Neural progenitor cell (in vitro differentiated cells): ENCODE data around the gene FXYD7. TPM values are rescaled to one million over a fixed set of nuclear protein-coding genes. Genes with fewer than 3 reads are reported as not detected.
A peak's percentile ranks its signal among the peaks of the same experiment; 100 is the strongest.

Experiments used
- DNase-seq: peaks from one replicate; pipeline ENCODE4 v3.0.0-alpha.2; 2016; ENCODE audit warnings: low spot score
- H2AFZ ChIP-seq: fragments of 200-600 bp; sonication (generic); replicated peaks from 2 replicates; pipeline ENCODE4 v1.6.1; 2016; ENCODE audit warnings: antibody characterized with exemption
- H3F3A ChIP-seq: fragments of 200-600 bp; sonication (generic); 2 replicates; pipeline ENCODE4 v1.6.1; 2016; ENCODE audit warnings: antibody characterized with exemption, low read depth
- H3K27ac ChIP-seq: fragments of 200-600 bp; sonication (generic); 2 replicates; pipeline ENCODE4 v1.5.1; 2016; ENCODE audit warnings: mild to moderate bottlenecking
- H3K27me3 ChIP-seq: fragments of 200-600 bp; sonication (generic); 2 replicates; pipeline ENCODE4 v1.6.1; 2016; ENCODE audit warnings: mild to moderate bottlenecking, moderate library complexity
- H3K36me3 ChIP-seq: fragments of 200-600 bp; sonication (generic); 2 replicates; pipeline ENCODE4 v1.5.1; 2016
- H3K4me1 ChIP-seq: fragments of 200-600 bp; sonication (generic); 2 replicates; pipeline ENCODE4 v1.6.1; 2016; ENCODE audit warnings: mixed run types
- H3K4me2 ChIP-seq: fragments of 200-600 bp; sonication (generic); 2 replicates; pipeline ENCODE4 v1.6.1; 2016
- H3K4me3 ChIP-seq: fragments of 200-600 bp; sonication (generic); 2 replicates; pipeline ENCODE4 v1.5.1; 2016
- H3K79me2 ChIP-seq: fragments of 200-600 bp; sonication (generic); 2 replicates; pipeline ENCODE4 v1.6.1; 2016; ENCODE audit warnings: low read depth
- H3K9ac ChIP-seq: fragments of 200-600 bp; sonication (generic); 2 replicates; pipeline ENCODE4 v1.6.1; 2016
- H3K9me3 ChIP-seq: fragments of 200-600 bp; sonication (generic); 2 replicates; pipeline ENCODE4 v1.5.1; 2016; ENCODE audit warnings: low read depth
- H4K20me1 ChIP-seq: fragments of 200-600 bp; sonication (generic); 2 replicates; pipeline ENCODE4 v1.6.1; 2016; ENCODE audit warnings: low read depth
- H3K27ac Mint-ChIP-seq: 3 replicates; pipeline ENCODE4 v1.8.0; 2021; ENCODE audit warnings: mixed read lengths
- H3K27me3 Mint-ChIP-seq: 2 replicates; pipeline ENCODE4 v1.8.0; 2022; ENCODE audit warnings: low read depth, mild to moderate bottlenecking, inconsistent platforms, moderate library complexity, mixed read lengths; ENCODE audit not compliant: insufficient read depth
- H3K36me3 Mint-ChIP-seq: 3 replicates; pipeline ENCODE4 v1.8.0; 2021; ENCODE audit warnings: mixed read lengths
- H3K4me1 Mint-ChIP-seq: 3 replicates; pipeline ENCODE4 v1.8.0; 2021; ENCODE audit warnings: mixed read lengths
- H3K4me3 Mint-ChIP-seq: 3 replicates; pipeline ENCODE4 v1.8.0; 2021; ENCODE audit warnings: mild to moderate bottlenecking, moderate library complexity, mixed read lengths
- H3K9me3 Mint-ChIP-seq: 3 replicates; pipeline ENCODE4 v1.8.0; 2020; ENCODE audit warnings: mixed read lengths
- EZH2 ChIP-seq: fragments of 200-600 bp; sonication (generic); IDR thresholded peaks from 2 replicates; pipeline ENCODE4 v1.6.1; 2017; ENCODE audit warnings: antibody characterized with exemption, mild to moderate bottlenecking, moderate library complexity
- EZH2phosphoT487 ChIP-seq: fragments of 200-600 bp; sonication (generic); IDR thresholded peaks from 2 replicates; pipeline ENCODE4 v1.6.1; 2017; ENCODE audit warnings: antibody characterized with exemption
- total RNA-seq: library from RNA; depleted of rRNA; stranded (reverse); fragments of >200 nt; gene quantifications from 2 replicates; pipeline ENCODE4 v1.2.3, GENCODE V29; 2015; ENCODE audit warnings: low replicate concordance
- TF ChIP-seq, protein P1 (sequence below): fragments of 200-600 bp; sonication (generic); IDR thresholded peaks from 2 replicates; pipeline ENCODE4 v1.5.1; 2017; ENCODE audit warnings: antibody characterized with exemption, mild to moderate bottlenecking

The FXYD7 gene
- total RNA-seq, 1 donor from 2014 or later, result 0.13 TPM

DNA sequence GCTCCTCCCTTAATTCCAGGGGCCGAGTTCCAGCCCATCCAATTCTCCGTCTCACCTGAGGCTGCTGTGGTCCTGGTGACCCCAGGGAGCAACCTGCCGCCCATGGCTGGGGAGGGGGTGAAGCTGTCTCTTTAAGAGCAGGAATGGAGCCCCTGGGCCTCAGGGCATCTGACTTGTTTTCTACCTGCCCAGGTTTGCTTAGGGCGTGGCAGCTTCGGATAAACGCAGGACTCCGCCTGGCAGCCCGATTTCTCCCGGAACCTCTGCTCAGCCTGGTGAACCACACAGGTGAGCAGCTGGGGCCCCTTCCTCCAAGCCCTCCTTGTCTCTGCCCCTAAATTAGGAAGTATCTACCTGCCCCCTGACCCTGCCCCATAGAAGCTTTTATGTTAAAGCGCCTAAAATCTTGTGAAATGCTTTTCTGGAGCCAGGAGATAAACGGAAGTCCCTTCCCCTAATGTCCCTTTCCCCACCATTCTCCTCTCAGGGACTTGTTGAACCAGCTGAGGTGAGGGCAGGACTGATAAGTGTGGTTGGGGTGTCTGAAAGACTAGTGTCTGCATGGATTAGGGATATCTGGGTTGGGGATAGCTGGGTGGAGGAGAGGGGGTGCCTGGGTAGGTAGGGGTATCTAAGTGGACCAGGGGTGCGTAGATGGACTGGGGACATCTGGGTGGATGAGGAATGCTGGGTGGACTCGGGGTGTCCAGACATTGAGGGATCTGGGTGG lies 26.8 kb upstream of the FXYD7 start:
- Histone ChIP-seq H3K36me3 (no peaks in the 10 kb centered on the region), H3K79me2 (no peaks in the 10 kb centered on the region), H3K9me3 (no peaks in the 10 kb centered on the region), H4K20me1 (no peaks in the 10 kb centered on the region), H2AFZ (no peak overlapping the region), H3F3A (no peaks in the 10 kb centered on the region), H3K27ac (no peak overlapping the region), H3K4me3 (no peak overlapping the region), H3K27me3 (no peaks in the 10 kb centered on the region), H3K4me1 (peaks cover 11% of the 10 kb centered on the region), H3K9ac (no peak overlapping the region), H3K4me2 (no peak overlapping the region)
- no peak overlapping the region for H3K27ac Mint-ChIP-seq
- DNase-seq, result no peak
- H3K27me3 Mint-ChIP-seq, result peaks cover 9% of the 10 kb centered on the region
- H3K4me1 Mint-ChIP-seq, result peaks cover 27% of the 10 kb centered on the region
- peak overlapping the region; percentile 5 for H3K4me3 Mint-ChIP-seq
- TF ChIP-seq EZH2phosphoT487 (no peak), EZH2 (no peak)
- TF ChIP-seq, protein P1, sequence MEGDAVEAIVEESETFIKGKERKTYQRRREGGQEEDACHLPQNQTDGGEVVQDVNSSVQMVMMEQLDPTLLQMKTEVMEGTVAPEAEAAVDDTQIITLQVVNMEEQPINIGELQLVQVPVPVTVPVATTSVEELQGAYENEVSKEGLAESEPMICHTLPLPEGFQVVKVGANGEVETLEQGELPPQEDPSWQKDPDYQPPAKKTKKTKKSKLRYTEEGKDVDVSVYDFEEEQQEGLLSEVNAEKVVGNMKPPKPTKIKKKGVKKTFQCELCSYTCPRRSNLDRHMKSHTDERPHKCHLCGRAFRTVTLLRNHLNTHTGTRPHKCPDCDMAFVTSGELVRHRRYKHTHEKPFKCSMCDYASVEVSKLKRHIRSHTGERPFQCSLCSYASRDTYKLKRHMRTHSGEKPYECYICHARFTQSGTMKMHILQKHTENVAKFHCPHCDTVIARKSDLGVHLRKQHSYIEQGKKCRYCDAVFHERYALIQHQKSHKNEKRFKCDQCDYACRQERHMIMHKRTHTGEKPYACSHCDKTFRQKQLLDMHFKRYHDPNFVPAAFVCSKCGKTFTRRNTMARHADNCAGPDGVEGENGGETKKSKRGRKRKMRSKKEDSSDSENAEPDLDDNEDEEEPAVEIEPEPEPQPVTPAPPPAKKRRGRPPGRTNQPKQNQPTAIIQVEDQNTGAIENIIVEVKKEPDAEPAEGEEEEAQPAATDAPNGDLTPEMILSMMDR, result no peak
- H3K36me3 Mint-ChIP-seq, result no peaks in the 10 kb centered on the region
- no peaks in the 10 kb centered on the region for H3K9me3 Mint-ChIP-seq

DNA sequence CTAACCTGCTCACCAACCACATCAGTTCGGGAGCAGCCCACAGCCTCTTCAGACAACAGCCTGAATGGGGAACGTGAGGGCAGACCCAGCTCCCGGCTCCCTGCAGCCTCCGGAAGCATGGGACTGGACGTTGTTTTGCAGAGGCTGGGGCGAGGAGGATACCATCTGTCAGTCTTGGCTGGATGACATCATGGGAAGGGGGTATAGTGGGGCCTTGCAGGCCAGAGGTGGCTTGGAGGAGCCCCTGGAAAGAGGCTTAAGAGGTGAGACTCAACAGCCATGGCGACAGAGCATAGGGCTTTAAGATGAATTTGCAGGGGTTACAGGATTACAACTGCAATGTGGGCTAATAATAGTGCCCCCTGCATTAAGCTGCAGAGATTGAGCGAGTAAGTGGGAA lies 25.9 kb upstream of the FXYD7 start:
- H3K4me1 ChIP-seq, result peaks cover 11% of the 10 kb centered on the region
- TF ChIP-seq, protein P1, result no peak
- H3K9ac ChIP-seq, result no peak overlapping the region
- Mint-ChIP-seq H3K4me1 (peaks cover 27% of the 10 kb centered on the region), H3K27me3 (peaks cover 9% of the 10 kb centered on the region), H3K9me3 (no peaks in the 10 kb centered on the region), H3K27ac (peak overlapping the region; percentile 80), H3K4me3 (no peak overlapping the region), H3K36me3 (no peaks in the 10 kb centered on the region)
- H3K4me2 ChIP-seq, result no peak overlapping the region
- H2AFZ ChIP-seq, result peak overlapping the region; percentile 63
- H3K9me3 ChIP-seq, result no peaks in the 10 kb centered on the region
- H3F3A ChIP-seq, result no peaks in the 10 kb centered on the region
- no peaks in the 10 kb centered on the region for H3K36me3 ChIP-seq
- no peak overlapping the region for H3K27ac ChIP-seq
- H3K79me2 ChIP-seq, result no peaks in the 10 kb centered on the region
- no peak overlapping the region for H3K4me3 ChIP-seq
- no peaks in the 10 kb centered on the region for H3K27me3 ChIP-seq
- no peaks in the 10 kb centered on the region for H4K20me1 ChIP-seq
- no peak for DNase-seq

DNA sequence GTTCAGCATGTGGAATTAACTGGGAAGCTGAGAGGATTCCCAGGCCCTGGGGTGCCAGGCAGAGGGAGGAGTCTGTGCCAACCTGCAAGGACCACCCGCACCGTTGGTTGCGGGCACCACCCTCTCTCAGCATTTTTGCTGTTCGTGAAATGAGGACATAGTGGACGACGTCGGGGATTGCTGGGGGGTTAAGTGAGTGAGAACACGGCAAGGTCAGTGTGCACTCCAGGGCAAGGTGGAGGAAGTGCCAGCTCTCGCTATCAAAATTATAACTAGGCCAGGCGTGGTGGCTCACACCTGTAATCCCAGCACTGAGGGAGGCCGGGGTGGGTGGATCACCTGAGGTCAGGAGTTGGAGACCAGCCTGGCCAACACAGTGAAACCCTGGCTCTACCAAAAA lies 25.3 kb upstream of the FXYD7 start:
- no peaks in the 10 kb centered on the region for H3K9me3 Mint-ChIP-seq
- Histone ChIP-seq H3K4me1 (peaks cover 17% of the 10 kb centered on the region), H3K4me2 (no peak overlapping the region), H3K79me2 (no peaks in the 10 kb centered on the region), H3K9ac (no peak overlapping the region), H3K4me3 (no peak overlapping the region), H3K9me3 (no peaks in the 10 kb centered on the region), H4K20me1 (no peaks in the 10 kb centered on the region), H3K27me3 (no peaks in the 10 kb centered on the region), H3K36me3 (no peaks in the 10 kb centered on the region), H3K27ac (no peak overlapping the region), H2AFZ (no peak overlapping the region), H3F3A (no peaks in the 10 kb centered on the region)
- H3K4me1 Mint-ChIP-seq, result peaks cover 32% of the 10 kb centered on the region
- no peak for TF ChIP-seq EZH2
- TF ChIP-seq, protein P1, result no peak
- TF ChIP-seq EZH2phosphoT487, result no peak
- peaks cover 9% of the 10 kb centered on the region for H3K27me3 Mint-ChIP-seq
- DNase-seq, result no peak
- H3K27ac Mint-ChIP-seq, result no peak overlapping the region
- H3K4me3 Mint-ChIP-seq, result no peak overlapping the region
- H3K36me3 Mint-ChIP-seq, result no peaks in the 10 kb centered on the region
